ENCODE results near the gene AFAP1L1.

The AFAP1L1 gene

DNA sequence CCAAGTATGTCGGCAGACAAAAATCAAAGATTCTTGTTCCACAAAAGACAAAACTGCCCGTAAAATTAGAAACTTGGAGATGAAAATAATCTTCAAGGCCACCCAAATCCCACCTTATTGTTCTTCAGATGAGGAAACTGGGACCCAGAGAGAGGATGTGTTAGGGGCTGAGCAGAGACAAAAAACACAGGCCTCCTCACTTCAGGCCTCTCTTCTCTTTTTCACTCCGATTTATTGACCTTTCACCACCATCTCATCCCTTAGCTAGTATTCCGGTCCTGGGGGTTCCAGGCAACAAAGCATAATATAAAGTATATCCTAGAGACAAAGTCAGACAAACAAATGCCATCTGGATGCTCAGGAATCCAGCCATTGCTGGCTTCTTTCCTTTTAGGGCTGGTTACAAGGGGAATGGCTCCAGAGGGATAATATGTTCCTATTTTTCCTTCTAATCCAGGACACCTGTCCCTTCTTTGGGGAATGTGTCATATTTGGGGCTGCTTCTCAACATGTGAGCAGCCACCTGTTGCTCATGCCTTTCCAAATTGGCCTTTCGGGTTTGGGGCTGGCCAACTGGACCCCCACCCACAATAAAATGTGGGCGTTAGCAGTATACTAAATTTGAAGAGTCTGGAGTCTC lies 42.2 kb upstream of the AFAP1L1 start:
- TF ChIP-seq, protein P1, sequence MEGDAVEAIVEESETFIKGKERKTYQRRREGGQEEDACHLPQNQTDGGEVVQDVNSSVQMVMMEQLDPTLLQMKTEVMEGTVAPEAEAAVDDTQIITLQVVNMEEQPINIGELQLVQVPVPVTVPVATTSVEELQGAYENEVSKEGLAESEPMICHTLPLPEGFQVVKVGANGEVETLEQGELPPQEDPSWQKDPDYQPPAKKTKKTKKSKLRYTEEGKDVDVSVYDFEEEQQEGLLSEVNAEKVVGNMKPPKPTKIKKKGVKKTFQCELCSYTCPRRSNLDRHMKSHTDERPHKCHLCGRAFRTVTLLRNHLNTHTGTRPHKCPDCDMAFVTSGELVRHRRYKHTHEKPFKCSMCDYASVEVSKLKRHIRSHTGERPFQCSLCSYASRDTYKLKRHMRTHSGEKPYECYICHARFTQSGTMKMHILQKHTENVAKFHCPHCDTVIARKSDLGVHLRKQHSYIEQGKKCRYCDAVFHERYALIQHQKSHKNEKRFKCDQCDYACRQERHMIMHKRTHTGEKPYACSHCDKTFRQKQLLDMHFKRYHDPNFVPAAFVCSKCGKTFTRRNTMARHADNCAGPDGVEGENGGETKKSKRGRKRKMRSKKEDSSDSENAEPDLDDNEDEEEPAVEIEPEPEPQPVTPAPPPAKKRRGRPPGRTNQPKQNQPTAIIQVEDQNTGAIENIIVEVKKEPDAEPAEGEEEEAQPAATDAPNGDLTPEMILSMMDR (IDR thresholded peaks at IDR 0.05; ENCODE audit: insufficient read depth, low read length, missing control alignments), result no peak
- no peak for DNase-seq (ENCODE audit: low read depth, low spot score)
- CTCF ChIA-PET, result interaction anchor here (0.7 to 14.8 kb wide), 24 partner anchors 9 to 497 kb away, joined by 3 to 249 read pairs (median 8); partner anchors contain the start of gene ABLIM3
- H3K4me3 ChIP-seq (ENCODE audit: low read depth, low read length), result no peak overlapping the region
- POLR2A ChIA-PET, result no interaction called here

- CTCF ChIA-PET, result interaction anchor here (1.2 to 8.4 kb wide), 7 partner anchors 9 to 201 kb away, joined by 3 to 71 read pairs (median 4); partner anchors contain the start of gene ABLIM3
- DNase-seq (ENCODE audit: low read depth, low spot score), result no peak
- POLR2A ChIA-PET, result no interaction called here
- H3K4me3 ChIP-seq (ENCODE audit: low read depth, low read length), result no peak overlapping the region
- TF ChIP-seq, protein P1 (IDR thresholded peaks at IDR 0.05; ENCODE audit: insufficient read depth, low read length, missing control alignments), result no peak
Observed at GRCh38 chr5:149235841-149236240, 35.8 kb upstream of the AFAP1L1 start.

DNA sequence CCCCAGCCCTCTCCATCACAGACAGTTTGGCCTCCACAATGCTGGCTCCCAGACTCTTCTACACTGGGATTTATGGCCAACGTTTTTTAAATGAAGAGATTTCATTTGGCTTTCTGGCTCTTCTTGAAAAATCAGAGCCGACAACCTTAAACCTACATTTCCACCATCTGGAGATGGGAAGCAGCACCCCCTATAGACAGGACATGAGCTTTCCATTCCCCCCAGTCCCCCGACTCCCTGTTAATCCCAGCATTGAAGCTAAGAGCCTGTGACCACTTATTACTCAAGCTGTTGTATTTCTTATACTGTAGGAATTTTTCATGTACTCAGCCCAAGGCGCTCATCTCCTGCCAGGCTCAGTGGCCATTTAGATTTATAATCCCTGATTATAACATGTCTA lies 34.0 kb upstream of the AFAP1L1 start:
- CTCF ChIA-PET, result interaction anchor here (0.6 to 8.4 kb wide), 11 partner anchors 8 to 497 kb away, joined by 3 to 71 read pairs (median 5); partner anchors contain the start of gene ABLIM3
- TF ChIP-seq, protein P1 (IDR thresholded peaks at IDR 0.05; ENCODE audit: insufficient read depth, low read length, missing control alignments), result no peak

GRCh38 chr5:149238540-149238939 lies 33.1 kb upstream of the AFAP1L1 start:
- ChIA-PET POLR2A (no interaction called here), CTCF (interaction anchor here (1.0 to 8.4 kb wide), 9 partner anchors 9 to 497 kb away, joined by 3 to 71 read pairs (median 7); partner anchors contain the start of gene ABLIM3)
- no peak overlapping the region for H3K4me3 ChIP-seq (ENCODE audit: low read depth, low read length)
- TF ChIP-seq, protein P1 (IDR thresholded peaks at IDR 0.05; ENCODE audit: insufficient read depth, low read length, missing control alignments), result peak; percentile 45
- no peak for DNase-seq (ENCODE audit: low read depth, low spot score)

More for the DNA sequence above, 34.0 kb upstream of the AFAP1L1 start:
- no peak overlapping the region for H3K4me3 ChIP-seq (ENCODE audit: low read depth, low read length)
- POLR2A ChIA-PET, result no interaction called here
- no peak for DNase-seq (ENCODE audit: low read depth, low spot score)

GRCh38 chr5:149239917-149240316 lies 31.7 kb upstream of the AFAP1L1 start:
- no peak for DNase-seq (ENCODE audit: low read depth, low spot score)
- H3K4me3 ChIP-seq (ENCODE audit: low read depth, low read length), result no peak overlapping the region
- TF ChIP-seq, protein P1 (IDR thresholded peaks at IDR 0.05; ENCODE audit: insufficient read depth, low read length, missing control alignments), result no peak
- ChIA-PET POLR2A (no interaction called here), CTCF (interaction anchor here (1.6 to 8.4 kb wide), 5 partner anchors 10 to 108 kb away, joined by 6 to 71 read pairs (median 21); partner anchors contain the start of gene ABLIM3)

DNA sequence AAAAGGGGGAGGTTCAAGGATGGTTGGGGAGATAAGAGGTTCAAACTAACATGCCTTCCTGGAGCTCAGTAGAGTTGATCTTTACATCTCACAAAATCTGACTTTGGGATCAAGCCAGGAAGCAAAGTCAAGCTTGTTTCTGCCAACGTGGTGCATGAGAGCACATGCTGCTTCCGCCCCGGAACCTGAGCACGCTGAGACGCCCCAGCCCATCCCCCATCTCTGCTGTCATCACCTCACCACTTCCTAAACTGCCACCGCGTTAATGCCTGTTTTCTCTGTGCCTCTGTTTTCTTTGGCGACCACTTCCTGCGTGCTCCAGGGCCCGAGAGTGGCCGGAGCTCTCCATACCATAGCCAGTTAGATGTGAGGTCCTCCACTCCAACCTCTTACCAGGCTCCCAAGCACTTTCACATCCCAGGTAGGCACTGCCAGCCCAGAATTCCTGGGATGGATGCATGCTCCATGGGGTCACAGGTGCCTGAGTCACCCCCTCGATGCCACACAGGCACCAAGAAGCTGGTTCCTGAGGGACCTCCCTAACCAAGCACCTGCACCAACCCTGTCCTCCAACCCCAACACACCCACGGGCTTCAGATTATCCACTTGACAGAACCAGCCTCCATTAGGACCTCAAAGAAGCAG lies 31.2 kb upstream of the AFAP1L1 start:
- TF ChIP-seq, protein P1 (IDR thresholded peaks at IDR 0.05; ENCODE audit: insufficient read depth, low read length, missing control alignments), result no peak
- DNase-seq (ENCODE audit: low read depth, low spot score), result no peak
- no peak overlapping the region for H3K4me3 ChIP-seq (ENCODE audit: low read depth, low read length)
- ChIA-PET POLR2A (no interaction called here), CTCF (interaction anchor here (1.1 to 8.4 kb wide), 7 partner anchors 10 to 115 kb away, joined by 4 to 71 read pairs (median 8); partner anchors contain the start of gene ABLIM3)

Measured in AG04449 (cell line).